Epithelial cell of proximal tubule (primary cell): ENCODE measurements around the gene ACO2. TPM values are rescaled to one million over a fixed set of nuclear protein-coding genes. Genes with fewer than 3 reads are reported as not detected.

ENCODE experiments used
- DNase-seq: peaks from one replicate; pipeline ENCODE4 v3.0.0-alpha.2; 2011; ENCODE audit warnings: low read depth
- H3K4me3 ChIP-seq: 2 replicates; pipeline ENCODE4 v1.5.1; 2011; ENCODE audit warnings: low read depth, mild to moderate bottlenecking, low read length
- total RNA-seq: library from RNA; depleted of rRNA; stranded (reverse); fragments of >200 nt; gene quantifications from 2 replicates; pipeline ENCODE4 v1.2.3, GENCODE V29; 2015
- TF ChIP-seq, protein P1 (sequence below): conservative IDR thresholded peaks from 2 replicates; pipeline ENCODE4 v1.5.1; 2012; ENCODE audit warnings: low read depth, mild to moderate bottlenecking, low read length

ACO2 gene
- total RNA-seq, 1 donor from 2014 or later: 58.8 TPM

DNA sequence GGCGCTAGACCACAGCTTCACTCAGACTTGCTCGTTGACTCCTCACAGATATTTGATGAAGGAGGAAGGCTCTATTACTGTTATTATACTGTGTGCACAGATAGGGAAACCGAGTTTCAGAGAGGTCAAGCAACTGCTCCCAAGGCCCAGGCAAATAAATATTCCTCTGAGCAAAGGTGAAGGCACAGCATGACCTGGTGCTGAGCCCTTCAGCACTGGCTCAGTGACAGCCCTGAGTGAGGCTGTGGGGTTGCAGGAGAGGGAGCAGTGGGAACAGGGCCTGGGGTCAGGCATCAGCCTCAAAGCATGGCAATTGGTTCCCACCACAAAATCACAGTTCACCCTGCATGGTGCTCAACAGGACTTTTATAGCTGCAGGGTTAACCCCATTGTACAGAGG, 68.3 kb downstream of the ACO2 start:
- H3K4me3 ChIP-seq: no peak overlapping the region
- TF ChIP-seq, protein P1, sequence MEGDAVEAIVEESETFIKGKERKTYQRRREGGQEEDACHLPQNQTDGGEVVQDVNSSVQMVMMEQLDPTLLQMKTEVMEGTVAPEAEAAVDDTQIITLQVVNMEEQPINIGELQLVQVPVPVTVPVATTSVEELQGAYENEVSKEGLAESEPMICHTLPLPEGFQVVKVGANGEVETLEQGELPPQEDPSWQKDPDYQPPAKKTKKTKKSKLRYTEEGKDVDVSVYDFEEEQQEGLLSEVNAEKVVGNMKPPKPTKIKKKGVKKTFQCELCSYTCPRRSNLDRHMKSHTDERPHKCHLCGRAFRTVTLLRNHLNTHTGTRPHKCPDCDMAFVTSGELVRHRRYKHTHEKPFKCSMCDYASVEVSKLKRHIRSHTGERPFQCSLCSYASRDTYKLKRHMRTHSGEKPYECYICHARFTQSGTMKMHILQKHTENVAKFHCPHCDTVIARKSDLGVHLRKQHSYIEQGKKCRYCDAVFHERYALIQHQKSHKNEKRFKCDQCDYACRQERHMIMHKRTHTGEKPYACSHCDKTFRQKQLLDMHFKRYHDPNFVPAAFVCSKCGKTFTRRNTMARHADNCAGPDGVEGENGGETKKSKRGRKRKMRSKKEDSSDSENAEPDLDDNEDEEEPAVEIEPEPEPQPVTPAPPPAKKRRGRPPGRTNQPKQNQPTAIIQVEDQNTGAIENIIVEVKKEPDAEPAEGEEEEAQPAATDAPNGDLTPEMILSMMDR: no peak
- DNase-seq: no peak

DNA sequence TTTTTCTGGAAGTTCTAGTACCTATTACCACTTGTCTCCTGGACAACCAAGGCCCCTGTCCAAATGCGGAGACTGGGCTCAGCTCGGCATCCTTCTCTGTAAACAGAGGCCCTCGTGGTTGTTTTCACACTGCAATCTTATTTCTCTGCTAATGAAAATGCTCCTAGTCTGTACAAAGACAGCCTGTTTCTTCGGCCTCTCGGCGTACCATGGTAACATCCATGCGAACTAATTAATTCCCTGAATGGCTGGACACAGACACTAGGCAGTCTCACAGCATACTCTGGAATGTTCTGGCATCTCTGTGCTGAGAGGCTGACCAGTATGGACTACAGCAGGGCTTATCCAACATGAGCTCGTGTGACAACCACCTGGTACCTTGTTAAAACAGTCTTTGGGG, 69.7 kb downstream of the ACO2 start:
- TF ChIP-seq, protein P1: no peak
- H3K4me3 ChIP-seq: no peak overlapping the region
- DNase-seq: no peak

DNA sequence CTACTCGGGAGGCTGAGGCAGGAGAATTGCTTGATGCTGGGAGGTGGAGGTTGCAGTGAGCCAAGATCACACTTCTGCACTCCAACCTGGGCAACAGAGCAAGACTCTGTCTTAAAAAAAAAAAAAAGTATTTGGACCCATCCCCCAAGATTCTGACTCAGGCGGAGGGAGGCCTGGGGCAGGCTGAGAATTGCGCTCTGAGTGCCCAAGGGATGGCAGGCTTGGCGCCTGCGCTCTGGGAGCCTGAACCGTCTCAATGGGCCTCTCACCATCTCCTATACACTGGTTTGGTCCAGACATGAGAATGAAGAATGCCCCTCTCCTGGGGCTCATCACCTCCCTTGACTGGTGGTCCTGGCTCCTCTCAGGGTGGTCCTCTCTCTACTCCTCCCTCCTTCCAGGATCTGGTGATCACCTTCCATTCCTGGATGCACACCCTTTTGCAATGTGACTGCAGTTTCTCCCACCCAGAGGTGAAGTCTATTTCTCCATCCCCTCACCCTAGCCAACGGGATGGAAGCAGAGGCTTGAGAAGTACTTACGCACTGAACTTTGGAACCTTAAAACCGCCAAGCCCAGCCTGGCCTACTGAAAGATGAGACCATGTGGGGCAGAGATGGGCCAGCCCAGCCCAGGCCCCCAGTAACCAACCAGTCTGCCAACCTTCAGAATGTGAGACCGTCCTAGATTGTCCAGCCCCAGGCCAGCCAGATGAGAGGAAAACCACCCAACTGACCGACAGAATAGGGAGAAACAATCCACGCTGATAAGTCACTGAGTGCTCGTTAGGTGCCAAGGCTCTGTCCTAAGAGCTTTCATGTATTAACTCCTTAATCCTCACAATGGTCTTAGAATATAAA, 70.5 kb downstream of the ACO2 start:
- TF ChIP-seq, protein P1: no peak
- H3K4me3 ChIP-seq: no peak overlapping the region
- DNase-seq: no peak

DNA sequence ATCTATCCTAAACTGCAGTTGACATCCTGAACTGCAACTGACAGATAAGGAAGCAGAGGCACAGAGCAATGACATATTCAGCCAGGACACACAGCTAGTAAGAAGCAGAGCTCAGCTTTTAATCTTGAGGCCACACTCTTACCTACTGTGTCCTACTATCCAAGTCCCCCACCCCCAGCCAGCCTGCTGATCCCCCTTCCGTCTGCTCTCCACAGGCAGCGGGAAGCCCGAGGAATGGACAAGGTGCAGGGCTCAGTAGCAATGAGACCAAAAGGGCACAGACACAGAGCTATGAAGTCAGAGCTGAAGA, 71.0 kb downstream of the ACO2 start:
- TF ChIP-seq, protein P1: no peak
- no peak for DNase-seq
- H3K4me3 ChIP-seq: no peak overlapping the region

DNA sequence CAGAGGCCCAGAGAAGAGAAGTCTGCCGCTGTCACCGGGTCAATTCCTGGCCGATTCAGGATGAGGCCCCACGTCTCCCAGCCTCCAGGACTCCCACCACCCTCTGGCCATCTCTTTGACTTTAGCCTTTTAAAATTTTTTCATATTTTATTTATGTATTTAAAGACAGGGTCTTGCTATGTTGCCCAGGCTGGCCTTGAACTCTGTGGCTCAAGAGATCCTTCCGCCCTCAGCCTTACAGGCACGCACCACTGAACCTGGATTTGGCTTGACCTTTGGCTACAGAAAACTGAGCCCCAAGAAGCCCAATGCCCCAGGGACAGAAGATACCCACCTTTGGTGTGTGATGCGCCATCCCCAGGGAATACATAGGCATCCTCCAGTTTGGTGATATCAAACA, 71.4 kb downstream of the ACO2 start:
- no peak for DNase-seq
- TF ChIP-seq, protein P1: no peak

DNA sequence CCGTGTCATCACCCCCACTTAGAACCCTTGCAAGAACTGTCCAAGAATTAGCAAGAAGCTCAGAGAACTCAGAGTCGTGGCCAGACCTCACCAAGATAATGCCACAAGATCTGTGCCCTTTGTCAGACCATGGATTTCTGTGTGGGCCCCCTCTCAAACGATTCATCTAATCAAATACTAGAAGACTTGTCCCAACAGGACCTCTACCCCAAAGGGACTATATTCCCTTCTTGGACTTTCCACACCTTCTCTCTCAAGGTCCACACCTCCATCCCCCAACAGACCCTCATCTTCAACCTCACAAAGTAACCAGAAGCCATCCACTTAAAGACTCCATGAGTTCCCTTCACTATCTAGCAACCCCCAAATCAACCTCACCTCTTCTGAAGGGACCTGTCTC, 72.6 kb downstream of the ACO2 start:
- TF ChIP-seq, protein P1: no peak
- H3K4me3 ChIP-seq: no peak overlapping the region
- no peak for DNase-seq

More for the DNA sequence above, 71.4 kb downstream of the ACO2 start:
- H3K4me3 ChIP-seq: no peak overlapping the region

DNA sequence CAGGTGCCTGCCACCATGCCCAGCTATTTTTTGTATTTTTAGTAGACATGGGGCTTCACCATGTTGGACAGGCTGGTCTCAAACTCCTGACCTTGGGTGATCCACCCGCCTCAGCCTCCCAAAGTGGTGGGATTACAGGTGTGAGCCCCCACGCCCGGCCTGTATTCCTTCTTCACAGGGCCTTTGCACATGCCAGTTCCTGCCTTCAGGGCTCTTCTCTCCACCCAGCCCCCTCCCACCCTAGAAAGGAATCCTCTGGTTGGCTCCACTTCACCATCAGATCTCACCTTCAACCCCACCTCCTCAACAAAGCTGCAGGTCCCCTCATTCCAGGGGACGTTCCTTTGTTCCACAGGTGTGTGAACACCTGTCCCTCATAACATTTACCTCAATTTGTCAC, 73.3 kb downstream of the ACO2 start:
- H3K4me3 ChIP-seq: peak overlapping the region; percentile 6
- no peak for DNase-seq
- TF ChIP-seq, protein P1: no peak
